HG02588 (cell line): ENCODE data around the gene SLC1A1.
"Not testable (repeated sequence)": the region's sequence is repeated elsewhere in the genome, so short reads cannot be mapped to it uniquely, and the experiment has no call there.

Experiments
- ATAC-seq: cut with Tn5 transposase; IDR thresholded peaks from one replicate; pipeline ENCODE4 v1.9.1; 2021; ENCODE audit warnings: mild to moderate bottlenecking, moderate library complexity; ENCODE audit not compliant: unreplicated experiment

The SLC1A1 gene

DNA sequence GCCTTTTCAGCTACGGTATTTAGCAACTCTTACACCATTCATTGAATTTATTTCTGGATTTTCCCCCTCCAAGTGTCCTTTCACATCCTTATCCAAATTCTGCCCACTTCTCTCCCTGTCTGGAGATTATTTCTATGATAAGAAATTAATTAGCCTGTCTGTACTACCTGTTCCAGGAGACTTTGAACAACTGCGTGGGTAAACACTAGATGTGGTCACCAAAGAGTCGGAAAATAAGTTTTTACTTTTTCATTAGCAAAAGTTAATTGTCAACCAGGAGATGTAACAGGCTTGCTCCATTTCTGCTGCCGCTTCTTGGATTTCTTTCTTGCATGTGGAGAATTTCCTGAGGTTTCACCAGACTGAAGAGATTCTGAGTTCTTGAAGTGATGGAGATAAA, 14.0 kb downstream of the SLC1A1 start:
- ATAC-seq = no peak

DNA sequence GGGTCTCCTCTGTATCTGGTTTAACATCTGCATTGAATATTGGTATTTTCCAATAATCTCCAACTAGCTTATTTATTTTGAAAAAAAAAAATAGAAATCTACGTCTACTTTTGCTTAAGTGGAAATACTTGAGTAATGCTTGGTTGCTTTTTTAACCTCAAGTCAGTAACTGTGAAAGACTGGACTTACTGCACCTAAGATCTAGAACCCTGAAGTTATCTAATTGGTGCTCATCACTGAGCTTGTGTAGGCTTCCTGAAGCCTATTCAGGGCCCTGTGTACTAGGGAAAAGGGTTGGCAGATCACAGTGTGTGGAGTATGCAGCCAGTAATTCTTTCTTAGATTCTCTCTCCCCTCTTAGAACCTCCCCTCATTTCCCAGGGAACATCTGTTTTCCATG, 16.2 kb downstream of the SLC1A1 start:
- no peak for ATAC-seq

DNA sequence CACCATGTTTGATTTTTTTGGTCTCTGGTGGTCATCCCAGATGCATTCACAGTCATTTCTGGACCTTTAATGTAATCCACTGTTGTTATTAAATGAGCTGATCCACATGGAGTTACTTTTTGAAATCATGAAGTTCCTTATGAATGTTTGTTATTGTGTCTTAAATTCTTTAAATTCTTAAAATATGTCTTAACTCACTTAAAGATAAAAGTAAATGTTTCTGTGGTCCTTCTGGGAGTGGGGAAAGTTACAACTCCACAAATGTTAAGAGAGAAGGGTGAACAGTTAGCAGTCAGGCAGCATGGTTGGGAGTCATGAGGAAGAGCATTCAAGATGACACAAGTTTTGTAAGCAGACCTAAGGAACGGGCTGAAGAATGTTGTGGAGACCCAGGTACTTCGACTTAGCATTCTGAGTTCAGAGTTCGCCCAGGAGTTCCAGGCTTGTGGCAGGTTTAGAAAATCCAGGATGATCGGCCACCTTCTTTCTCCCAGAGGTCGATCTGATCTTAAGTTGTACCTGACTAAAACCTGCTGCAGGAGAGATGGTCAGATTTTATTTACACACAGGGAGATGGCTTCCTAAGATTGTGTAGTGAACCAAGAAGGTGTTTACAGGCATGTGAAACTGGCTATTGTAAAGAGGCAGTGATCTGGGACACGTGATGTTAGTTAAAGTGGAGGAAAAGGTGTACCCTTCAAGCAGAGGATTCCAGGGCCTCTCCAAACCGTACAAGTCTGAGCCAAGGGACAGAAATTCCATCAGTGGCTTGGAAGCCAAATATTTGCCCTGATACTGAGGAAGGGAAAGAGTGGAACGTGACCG, 17.2 kb downstream of the SLC1A1 start:
- no peak for ATAC-seq

DNA sequence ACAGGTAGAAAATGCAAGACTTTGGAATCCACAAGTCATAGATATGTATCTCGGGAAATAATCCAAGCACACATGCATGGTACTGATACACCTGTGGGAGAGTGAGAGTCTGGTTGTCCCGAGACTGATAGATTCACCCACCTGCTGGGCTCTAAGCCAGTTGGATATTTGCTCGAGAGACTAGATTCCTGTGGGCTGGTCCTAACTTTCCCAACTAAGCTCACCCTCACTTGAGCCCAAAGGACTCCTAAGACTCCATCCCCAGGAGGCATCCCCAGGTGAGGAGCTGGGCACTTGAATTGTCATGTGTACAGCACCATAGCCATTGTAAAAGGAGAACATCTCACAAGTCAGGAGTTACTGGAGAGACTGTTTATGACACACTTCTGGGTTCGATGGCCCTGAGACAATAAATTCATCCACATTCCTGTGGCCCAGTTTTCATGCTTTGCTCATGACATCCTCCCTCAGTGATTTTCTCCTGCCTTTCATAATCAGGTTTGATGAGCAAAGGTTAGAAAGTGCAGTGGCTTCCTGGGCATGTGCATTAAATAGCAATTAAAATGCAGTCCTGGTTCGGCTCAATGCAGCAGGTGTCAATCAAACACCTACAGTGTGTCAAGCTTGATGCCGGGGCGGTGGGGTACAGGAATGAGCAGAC, 18.1 kb downstream of the SLC1A1 start:
- ATAC-seq = no peak

DNA sequence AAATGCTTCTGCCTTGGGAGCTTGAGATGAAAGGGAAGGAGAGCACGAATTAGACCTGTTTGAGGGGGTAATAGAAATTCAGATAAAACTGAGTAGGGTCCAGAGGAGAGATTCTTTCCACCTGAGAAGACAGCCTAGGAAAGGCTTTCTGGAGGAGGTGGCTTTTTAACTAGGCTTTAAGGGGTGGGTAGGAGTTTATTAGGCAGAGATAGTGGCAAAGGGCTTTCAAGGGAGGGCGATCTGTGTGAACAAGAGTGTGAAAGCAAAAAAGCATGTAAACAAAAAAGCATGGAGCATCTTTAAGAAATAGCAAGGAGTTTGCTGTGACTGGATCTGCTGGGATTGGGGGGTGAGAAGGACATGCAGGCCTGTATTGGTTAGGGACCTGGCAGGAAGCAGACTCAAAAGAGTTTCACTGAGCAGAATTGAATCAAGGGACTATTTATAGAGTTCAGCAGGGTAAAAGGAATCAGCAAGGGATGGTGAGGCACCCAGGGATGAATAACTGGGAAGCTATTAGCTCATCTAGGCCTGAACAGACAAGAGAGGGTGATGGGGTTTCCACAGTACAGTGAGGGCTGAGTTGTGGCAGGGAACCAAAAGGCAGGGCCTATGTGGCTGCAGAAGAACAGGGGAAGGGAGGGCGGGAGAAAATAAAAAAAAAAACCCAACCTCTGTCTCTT, 18.8 kb downstream of the SLC1A1 start:
- ATAC-seq = no peak

DNA sequence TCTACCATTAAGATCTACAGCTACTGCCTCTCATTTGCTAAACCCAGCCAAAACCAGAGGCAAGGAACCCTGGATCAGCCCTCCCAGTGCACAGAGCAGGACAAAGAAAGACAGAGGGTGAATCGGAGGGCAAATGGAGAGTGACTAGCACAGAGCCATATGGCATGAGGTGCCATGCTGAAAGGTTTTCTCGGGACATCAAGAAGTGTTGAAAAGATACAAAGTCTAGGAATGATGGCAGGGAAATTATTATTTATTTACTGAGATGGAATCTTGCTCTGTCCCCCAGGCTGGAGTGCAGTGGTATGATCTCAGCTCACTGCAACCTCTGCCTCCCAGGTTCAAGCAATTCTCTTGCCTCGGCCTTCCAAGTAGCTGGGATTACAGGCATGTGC, 19.3 kb downstream of the SLC1A1 start:
- no peak for ATAC-seq

DNA sequence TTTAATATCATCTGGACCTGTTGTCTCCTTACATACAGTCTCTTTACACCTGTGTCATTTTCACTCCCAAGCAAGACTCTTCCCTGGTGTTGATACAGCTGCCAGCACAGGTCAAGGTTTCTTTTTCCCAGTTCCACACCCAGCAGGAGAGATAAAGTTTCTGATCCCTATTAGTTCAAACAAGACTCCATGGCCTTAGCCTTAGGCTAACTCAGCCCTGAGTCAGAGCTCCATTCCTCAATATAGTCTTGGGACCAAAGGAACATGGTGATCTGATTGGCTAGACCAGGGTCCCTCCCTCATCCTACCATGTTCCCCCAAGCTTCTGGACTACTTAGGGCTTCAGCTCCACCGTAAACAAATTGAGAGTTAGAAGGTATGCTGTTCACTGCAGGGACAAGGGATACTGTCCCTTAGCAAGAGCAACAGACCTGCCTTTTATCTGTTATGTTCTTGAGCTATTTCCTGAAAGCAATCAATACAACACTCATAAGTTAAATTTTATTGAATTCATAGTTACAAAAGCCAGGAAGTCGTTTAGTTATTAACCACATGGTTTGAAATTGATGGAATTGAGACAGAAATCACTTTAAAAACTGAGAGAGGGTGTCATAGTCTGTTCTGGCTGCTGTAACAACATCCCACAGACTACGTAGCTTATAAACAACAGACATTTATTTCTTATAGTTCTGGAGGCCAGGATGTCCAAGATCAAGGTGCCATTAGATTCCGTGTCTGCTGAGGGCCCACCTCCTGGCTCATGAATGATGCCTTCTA, 20.5 kb downstream of the SLC1A1 start:
- no peak for ATAC-seq

DNA sequence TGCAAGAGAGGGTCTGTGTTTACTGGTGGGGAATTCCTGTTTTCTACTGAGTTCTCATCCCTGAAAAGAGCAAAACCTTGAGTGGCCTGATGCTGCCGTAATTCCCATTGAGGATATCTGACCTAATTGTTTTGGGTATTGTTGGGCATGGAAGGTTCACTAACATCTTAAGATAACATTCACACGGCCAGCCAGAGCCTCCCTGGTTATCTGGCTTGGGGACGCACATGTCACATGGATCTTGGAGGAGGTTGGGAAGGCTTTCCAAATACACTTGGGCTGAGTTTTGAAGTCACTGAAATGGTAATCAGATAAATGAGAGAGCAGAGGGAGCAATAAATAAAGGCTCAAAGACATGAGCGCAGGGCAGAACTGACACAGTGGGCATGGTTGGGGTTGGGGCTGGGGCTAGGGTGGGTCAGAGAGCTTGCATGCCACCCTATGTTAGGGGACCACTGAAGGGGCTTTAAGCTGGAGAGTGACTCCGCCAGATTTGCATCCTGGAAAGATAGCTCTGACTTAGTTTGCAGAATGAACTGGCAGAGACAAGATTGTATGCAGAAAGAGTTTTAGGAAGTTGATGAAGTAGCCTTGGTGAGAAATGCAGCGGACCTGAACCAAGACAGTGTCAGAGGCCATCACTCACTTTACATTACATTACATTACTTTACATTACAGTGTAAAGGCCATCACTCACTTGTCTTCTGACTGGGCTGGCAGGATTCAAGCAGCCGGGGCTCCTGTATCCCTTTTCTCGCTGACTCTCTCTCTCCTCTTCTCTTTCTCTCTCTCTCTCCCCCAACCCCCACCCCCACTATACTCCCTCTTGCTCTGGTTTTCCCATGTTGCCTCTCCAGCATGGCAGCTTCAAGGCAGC, 24.2 kb downstream of the SLC1A1 start:
- ATAC-seq = no peak

DNA sequence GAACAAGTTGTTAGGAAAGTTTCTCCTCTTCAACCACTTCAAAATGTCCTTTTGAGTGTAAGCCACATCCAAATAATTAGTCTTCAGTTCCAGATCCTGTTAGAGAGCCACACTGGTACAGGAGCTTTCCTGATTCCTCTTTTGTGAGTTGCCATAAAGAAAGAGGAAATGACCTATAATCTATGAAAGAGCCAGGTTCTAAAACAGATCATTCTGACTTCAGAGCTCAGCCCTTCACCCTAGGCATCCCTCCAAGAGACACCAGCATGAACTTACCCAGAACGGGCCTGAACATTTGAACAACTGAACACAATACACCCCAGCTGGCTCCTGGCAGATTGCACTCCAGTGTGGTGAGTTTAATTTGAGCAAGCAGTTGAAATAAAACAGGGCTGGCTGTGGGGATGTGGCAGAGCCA, 25.7 kb downstream of the SLC1A1 start:
- ATAC-seq = no peak

DNA sequence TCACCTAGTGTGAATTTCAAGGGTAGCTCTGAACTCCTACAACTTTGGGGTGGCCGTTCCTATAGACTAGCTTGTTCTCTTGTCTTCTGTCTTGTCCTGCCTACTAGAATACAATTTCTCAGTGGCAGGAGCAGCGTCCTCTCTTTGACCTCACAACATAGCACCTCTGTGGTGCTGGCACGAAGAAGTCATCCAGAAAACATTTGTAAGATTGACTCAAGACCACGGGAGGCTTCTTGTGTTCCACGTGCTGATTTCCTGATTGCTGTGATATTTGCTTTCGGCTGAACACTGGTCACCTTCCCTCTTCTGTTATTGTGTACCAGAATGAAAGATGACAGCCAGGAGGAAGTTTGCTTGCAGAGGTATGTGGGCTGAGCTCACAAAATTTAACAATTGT, 27.0 kb downstream of the SLC1A1 start:
- ATAC-seq = no peak

DNA sequence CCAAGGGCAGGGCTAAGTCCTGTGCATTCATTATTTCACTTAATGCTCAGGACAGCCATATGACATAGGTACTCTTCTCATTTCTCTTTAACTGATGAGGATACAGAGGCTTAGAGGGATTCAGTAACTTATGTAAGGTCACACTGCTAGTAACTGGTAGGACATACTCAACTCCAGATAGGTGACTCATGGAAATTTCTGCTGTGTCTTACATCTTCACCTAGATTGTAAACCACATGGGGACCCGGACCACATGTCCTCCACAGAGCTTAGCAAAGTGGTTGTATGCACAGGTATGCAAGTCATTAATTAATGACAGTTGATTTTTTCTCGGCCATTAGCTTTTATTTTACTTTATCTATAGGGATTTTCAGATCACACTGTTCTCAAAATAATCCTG, 29.3 kb downstream of the SLC1A1 start:
- no peak for ATAC-seq

DNA sequence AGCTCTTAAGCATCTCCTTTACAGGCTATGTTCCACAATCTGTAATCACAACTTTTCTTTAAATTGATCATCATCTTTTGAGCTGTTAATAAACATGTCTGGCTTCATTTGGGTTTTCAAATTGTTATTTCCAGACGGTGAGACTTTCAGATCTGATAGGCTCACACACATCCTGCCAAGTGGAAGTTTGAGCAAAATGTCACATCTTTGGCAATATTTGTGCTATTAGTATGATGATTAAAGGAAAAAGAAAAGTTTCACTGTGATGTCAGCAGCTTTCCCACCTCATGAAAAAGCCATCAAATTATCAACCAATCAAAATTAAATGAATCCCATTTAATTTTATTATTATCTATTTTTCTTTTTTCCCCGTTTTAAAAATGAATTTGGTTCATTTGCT, 29.8 kb downstream of the SLC1A1 start:
- ATAC-seq = no peak

DNA sequence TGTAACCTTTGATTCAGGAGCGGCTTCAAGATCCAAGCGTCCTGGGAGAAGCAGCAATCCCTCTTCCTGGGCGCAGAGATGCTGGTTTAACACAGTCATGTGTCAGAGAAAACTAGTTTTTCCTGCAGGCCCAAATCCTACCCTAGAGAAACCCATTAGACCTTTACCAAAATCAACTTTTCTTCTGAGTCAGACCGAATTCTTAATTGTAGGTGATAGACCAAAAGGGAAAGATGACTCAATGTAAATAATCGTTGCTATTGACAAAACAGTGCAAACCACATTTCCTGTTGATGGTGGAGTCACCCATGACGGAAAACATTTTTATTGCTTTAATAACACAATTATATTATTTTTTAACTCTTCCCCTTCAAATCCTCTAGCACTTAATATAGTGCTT, 40.1 kb downstream of the SLC1A1 start:
- ATAC-seq = no peak

DNA sequence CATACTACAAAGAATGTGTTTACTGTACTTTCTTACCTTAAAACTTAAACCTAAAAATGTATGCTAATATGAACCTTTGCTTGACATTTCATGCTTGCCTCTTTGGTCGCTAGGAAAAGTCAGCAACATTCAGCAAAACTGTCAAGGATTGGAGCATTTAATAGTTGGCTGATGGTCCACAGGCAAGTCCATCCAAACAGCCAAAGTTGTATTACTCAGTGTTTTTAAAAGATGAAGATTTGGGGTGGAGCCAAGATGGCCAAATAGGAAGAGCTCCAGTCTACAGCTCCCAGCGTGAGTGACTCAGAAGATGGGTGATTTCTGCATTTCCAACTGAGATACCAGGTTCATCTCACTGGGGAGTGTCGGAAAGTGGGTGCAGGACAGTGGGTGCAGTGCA, 40.6 kb downstream of the SLC1A1 start:
- ATAC-seq = not testable (repeated sequence)

DNA sequence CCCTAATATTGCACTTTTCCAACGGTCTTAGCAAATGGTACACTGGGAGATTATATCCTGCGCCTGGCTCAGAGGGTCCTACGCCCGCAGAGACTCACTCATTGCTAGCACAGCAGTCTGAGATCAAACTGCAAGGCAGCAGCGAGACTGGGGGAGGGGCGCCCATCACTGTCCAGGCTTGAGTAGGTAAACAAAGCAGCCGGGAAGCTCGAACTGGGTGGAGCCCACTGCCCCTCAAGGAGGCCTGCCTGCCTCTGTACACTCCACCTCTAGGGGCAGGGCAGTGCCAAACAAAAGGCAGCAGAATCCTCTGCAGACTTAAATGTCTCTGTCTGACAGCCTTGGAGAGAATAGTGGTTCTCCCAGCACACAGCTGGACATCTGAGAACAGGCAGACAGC, 41.1 kb downstream of the SLC1A1 start:
- not testable (repeated sequence) for ATAC-seq

DNA sequence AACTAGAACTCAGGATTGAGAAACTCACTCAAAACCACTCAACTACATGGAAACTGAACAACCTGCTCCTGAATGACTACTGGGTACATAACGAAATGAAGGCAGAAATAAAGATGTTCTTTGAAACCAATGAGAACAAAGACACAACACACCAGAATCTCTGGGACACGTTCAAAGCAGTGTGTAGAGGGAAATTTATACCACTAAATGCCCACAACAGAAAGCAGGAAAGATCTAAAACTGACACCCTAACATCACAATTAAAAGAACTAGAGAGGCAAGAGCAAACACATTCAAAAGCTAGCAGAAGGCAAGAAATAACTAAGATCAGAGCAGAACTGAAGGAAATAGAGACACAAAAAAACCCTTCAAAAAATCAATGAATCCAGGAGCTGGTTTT, 43.6 kb downstream of the SLC1A1 start:
- not testable (repeated sequence) for ATAC-seq

DNA sequence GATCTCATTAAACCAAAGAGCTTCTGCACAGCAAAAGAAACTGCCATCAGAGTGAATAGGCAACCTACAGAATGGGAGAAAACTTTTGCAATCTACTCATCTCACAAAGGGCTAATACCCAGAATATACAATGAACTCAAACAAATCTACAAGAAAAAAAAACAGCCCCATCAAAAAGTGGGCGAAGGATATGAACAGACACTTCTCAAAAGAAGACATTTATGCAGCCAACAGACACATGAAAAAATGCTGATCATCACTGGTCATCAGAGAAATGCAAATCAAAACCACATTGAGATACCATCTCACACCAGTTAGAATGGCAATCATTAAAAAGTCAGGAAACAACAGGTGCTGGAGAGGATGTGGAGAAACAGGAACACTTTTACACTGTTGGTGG, 45.9 kb downstream of the SLC1A1 start:
- not testable (repeated sequence) for ATAC-seq

DNA sequence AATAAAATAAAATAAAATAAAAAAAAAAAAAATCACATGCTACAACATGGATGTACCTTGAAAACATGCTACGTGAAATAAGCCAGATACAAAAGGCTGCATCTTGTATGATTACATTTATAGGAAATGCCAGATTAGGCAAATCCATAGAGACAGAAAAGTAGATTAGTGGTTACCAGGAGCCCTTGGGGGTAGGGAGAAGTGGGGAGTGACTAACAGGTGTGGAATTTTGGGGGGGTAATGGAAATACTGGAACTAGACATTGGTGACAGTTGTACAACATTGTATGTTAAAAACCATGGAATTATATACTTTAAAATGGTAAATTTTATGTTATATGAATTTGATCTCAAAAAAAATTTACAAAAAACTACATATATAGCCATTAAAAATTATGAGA, 47.3 kb downstream of the SLC1A1 start:
- no peak for ATAC-seq

DNA sequence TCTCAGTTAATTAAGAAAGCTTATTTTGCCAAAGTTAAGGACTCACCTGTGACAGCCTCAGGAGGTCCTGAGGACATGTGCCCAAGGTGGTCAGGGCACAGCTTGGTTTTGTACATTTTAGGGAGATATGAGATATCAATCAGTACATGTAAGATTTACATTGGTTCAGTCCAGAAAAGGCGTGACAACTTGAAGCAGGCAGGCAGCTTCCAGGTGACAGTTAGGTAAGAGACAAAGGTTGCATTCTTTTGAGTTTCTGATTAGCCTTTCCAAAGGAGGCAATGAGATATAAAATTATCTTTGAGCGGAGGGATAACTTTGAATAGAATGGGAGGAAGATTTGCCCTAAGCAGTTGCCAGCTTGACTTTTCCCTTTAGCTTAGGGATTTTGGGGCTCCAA, 47.8 kb downstream of the SLC1A1 start:
- no peak for ATAC-seq

DNA sequence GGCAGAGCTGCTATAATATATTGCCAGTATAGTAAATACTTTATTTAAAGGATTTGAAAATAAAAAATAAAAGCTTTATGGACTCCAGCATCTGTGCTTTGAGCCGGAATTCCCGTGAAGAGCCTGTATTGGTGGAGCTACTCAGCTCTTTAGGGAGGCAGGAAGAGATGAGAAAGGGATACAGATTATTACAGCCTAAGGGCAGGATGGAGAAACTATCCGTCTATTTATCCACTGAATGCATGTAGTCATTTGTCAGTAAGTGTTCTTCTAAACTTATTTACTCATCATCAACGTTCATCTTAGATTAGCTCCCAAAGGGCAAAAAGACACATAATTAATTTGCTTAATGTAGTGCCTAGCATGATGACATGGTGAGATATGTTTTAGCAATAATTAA, 48.4 kb downstream of the SLC1A1 start:
- no peak for ATAC-seq
